Muscle of leg (tissue), 11 donors: Measurements from ENCODE around the gene CREBBP. TPM values are rescaled to one million over a fixed set of nuclear protein-coding genes. Genes with fewer than 3 reads are reported as not detected.

ENCODE experiments used
- DNase-seq: peaks from one replicate; pipeline ENCODE4 v3.0.0; 2013
- H3K27ac ChIP-seq: one replicate; pipeline ENCODE4 v1.5.1; 2013; ENCODE audit warnings: mild to moderate bottlenecking, low read length, control low read depth
- H3K27me3 ChIP-seq: one replicate; pipeline ENCODE4 v1.6.1; 2013; ENCODE audit warnings: low read length; ENCODE audit not compliant: control insufficient read depth, insufficient read depth
- H3K36me3 ChIP-seq: one replicate; pipeline ENCODE4 v1.6.1; 2013; ENCODE audit warnings: low read length; ENCODE audit not compliant: control insufficient read depth, insufficient read depth
- H3K4me1 ChIP-seq: one replicate; pipeline ENCODE4 v1.6.1; 2013; ENCODE audit warnings: low read length; ENCODE audit not compliant: control insufficient read depth, insufficient read depth
- H3K4me3 ChIP-seq: one replicate; pipeline ENCODE4 v1.5.1; 2013; ENCODE audit warnings: low read length, control low read depth
- H3K9me3 ChIP-seq: replicated peaks from 2 replicates; pipeline ENCODE4 v1.6.1; 2013; ENCODE audit warnings: low read depth, low read length; ENCODE audit not compliant: control insufficient read depth
- WGBS: methylation state at CpG from one replicate; pipeline ENCODE4 v1.1.5; 2013; ENCODE audit warnings: missing lambda C conversion rate; ENCODE audit not compliant: insufficient coverage; 5-methylcytosine and 5-hydroxymethylcytosine counted together
- polyA plus RNA-seq, 8 donors: library from polyadenylated mRNA; unstranded; fragments of 120-200 nt; gene quantifications; one replicate each; pipeline versions ENCODE4 v1.2.1 to v1.2.3, GENCODE V29; 2013; ENCODE audit warnings: inconsistent platforms in 1 of 8, low replicate concordance in 1 of 8; ENCODE audit not compliant: insufficient read length in 8 of 8, insufficient read depth in 1 of 8
- total RNA-seq: library from RNA; stranded (reverse); fragments of 120-200 nt; gene quantifications from one replicate; pipeline ENCODE4 v1.2.4, GENCODE V29; 2013

CREBBP gene
- total and polyA plus RNA-seq, 9 donors = 26.4 to 54.2 (median 44.8) TPM

DNA sequence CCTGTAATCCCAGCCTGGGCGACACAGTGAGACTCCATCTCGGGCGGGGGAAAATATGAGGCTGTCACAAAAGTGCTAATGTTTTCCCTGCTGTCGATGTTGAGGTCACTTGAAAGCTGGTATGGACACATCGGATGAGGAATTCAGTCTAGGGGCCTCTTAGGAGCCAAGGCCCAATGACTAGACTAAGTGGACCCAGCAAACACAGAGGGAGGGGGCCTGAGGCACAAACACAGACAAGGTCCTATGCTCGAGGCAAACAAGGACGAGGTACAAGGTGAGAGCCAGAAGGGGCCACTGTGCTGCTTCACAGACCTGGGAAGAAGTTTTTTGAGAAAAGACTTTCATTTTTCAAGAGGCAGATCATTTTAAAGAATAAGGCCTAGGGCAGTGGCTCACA, 178.4 kb downstream of the CREBBP start:
- 98% methylated on average over 7 of the region's 7 CpGs for WGBS
- peaks cover 5% of the 10 kb centered on the region for H3K4me1 ChIP-seq
- H3K9me3 ChIP-seq = no peaks in the 10 kb centered on the region
- no peak for DNase-seq
- H3K27ac ChIP-seq = no peak overlapping the region
- H3K36me3 ChIP-seq = no peaks in the 10 kb centered on the region
- H3K4me3 ChIP-seq = no peak overlapping the region
- no peaks in the 10 kb centered on the region for H3K27me3 ChIP-seq

GRCh38 chr16:3701531-3701930, 179.0 kb downstream of the CREBBP start:
- H3K27ac ChIP-seq = no peak overlapping the region
- no peaks in the 10 kb centered on the region for H3K27me3 ChIP-seq
- H3K36me3 ChIP-seq = no peaks in the 10 kb centered on the region
- no peak overlapping the region for H3K4me3 ChIP-seq
- no CpG with 5 or more reads among the region's 4 CpGs for WGBS
- no peaks in the 10 kb centered on the region for H3K9me3 ChIP-seq
- no peak for DNase-seq
- peaks cover 7% of the 10 kb centered on the region for H3K4me1 ChIP-seq

DNA sequence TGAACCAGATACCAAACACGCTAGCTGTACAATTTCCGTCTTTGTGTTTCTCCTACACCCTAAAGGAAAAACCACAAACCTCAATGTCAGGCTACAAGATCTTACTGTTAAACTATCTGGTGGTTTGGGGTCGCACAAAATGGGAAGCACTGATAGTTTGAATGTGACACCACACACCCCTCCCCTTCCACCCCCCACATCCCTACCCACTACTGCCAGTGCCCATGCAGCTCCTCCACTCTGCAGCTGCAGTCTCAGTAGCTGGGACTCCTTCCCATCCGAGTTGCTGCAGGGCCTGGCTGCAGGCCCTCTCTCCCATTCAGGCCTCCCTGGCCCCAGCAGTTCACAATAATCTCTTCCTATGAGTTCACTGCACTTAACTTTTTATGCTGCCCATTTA, 181.6 kb downstream of the CREBBP start:
- Histone ChIP-seq H3K9me3 (no peaks in the 10 kb centered on the region), H3K27ac (no peak overlapping the region), H3K4me1 (peaks cover 22% of the 10 kb centered on the region), H3K36me3 (peaks cover 5% of the 10 kb centered on the region), H3K27me3 (no peaks in the 10 kb centered on the region), H3K4me3 (no peak overlapping the region)
- DNase-seq = peak; percentile 56
- 34% methylated on average over 2 of the region's 4 CpGs for WGBS

GRCh38 chr16:3696425-3697218, 183.9 kb downstream of the CREBBP start:
- no peak overlapping the region for H3K4me3 ChIP-seq
- H3K27ac ChIP-seq = peak overlapping the region; percentile 86
- DNase-seq = peak; percentile 80

DNA sequence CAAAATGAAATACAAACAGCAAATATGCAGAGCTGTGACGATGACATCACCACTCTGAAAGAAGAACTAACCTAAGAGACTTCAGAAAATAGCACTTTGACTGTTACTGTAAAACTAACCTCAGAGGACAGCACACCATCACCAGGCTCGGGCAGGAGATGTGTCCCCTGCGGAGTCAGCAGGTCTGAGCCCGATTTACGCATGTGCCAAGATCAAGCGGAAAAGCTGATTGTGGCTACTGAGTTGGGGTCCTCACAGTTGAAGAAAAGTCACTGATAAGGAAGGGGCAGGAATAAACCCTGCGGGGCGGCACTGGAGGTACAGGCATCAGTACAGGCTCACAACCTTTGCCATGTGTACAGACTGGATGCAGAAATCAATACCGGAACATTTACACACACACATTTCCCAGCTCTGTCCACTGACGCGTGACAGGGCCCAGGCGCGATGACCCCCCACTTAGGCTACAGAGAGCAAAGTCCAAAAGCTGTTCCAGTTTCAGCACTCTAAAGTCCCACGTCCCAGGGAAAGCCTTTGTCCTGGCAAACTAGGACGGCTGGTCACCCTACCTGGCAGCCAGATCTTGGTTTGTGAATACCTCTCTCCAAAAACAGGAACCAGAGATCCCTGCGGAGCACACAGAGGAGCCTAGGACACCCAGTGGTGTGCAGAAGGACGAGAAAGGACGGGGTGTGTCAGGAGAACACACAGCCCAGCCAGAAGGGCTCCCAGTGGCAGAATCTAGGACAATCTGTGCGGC, 184.7 kb downstream of the CREBBP start:
- Histone ChIP-seq H3K4me1 (peaks cover 36% of the 10 kb centered on the region), H3K27ac (peak overlapping the region; percentile 86), H3K4me3 (no peak overlapping the region), H3K36me3 (peaks cover 5% of the 10 kb centered on the region), H3K27me3 (no peaks in the 10 kb centered on the region), H3K9me3 (no peaks in the 10 kb centered on the region)
- WGBS = 80% methylated on average over 11 of the region's 19 CpGs
- no peak for DNase-seq

More at GRCh38 chr16:3696425-3697218, 183.9 kb downstream of the CREBBP start:
- H3K9me3 ChIP-seq = no peaks in the 10 kb centered on the region
- no peaks in the 10 kb centered on the region for H3K27me3 ChIP-seq
- H3K4me1 ChIP-seq = peaks cover 28% of the 10 kb centered on the region
- H3K36me3 ChIP-seq = peaks cover 5% of the 10 kb centered on the region
- 75% methylated on average over 8 of the region's 13 CpGs for WGBS

DNA sequence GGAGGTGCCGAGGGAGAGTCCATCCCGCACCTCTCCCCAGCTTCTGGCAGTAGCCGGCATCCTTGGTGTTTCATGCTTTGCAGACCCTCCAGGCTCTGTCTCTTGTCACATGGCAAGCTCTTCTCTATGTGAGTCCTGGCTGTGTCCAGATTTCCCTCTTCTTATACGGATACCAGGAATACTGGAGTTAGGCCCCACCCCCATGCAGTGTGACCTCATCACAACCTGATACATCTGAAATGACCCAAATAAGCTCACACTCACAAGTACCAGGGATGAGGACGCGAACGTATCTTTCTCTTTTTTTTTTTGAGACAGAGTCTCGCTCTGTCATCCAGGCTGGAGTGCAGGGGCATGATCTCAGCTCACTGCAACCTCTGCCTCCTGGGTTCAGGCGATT, 186.5 kb downstream of the CREBBP start:
- no peak for DNase-seq
- Histone ChIP-seq H3K4me1 (peaks cover 43% of the 10 kb centered on the region), H3K36me3 (peaks cover 8% of the 10 kb centered on the region), H3K4me3 (no peak overlapping the region), H3K27ac (no peak overlapping the region), H3K9me3 (no peaks in the 10 kb centered on the region), H3K27me3 (no peaks in the 10 kb centered on the region)
- 77% methylated on average over 9 of the region's 9 CpGs for WGBS

DNA sequence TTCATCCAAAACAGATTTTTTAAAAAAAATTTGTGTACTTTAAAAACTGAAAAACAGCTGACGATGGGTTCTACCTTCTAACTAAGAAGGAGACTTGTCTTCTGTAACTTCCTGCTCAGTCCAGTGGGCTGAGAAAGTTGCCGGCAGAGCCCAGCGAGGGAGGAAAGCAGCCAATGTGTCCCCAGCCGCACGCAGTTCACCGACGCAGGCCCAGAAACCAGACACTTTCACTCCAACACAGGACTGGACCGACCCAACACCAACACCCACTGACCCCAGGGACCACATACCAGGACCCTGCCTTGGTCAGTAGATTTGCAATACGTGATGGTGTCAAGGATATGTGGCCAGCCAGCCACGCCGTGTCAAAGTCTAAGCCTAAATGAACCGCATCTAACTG, 188.8 kb downstream of the CREBBP start:
- 60% methylated on average over 2 of the region's 12 CpGs for WGBS
- Histone ChIP-seq H3K4me1 (peaks cover 40% of the 10 kb centered on the region), H3K27ac (peak overlapping the region; percentile 92), H3K36me3 (peaks cover 29% of the 10 kb centered on the region), H3K27me3 (no peaks in the 10 kb centered on the region), H3K4me3 (no peak overlapping the region), H3K9me3 (no peaks in the 10 kb centered on the region)
- peak; percentile 67 for DNase-seq

DNA sequence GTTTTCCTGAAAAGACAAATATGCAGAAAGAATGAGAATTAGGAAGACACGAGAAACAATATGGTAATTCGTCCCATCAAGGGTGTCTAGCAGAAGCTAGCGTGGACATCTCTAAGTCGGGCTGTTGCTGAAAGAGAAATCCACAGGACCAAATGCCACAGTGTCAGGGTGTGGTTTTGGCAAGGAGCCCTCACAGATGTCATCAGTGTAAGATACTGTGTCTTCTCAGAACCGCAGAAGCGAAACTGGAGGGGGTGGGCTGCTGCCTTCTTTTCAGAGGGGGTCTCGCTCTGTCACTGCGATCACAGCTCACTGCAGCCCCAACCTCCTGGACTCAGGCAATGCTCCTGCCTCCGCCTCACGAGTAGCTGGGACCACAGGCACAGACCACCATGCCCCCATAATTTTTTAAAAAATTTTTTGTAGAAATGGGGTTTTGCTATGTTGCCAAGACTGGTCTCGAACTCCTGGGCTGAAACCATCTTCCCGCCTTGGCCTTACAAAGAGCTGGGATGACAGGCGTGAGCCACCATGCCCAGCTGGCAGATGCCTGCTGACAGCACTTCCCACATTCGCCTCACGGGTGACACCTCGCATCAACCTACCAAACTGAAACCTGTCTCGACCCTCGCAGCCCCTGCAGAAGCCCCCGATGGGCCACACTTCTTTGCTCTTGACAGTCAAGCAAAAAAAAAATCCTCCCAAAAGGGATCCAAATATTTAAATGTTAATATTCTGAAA, 189.4 kb downstream of the CREBBP start:
- peaks cover 34% of the 10 kb centered on the region for H3K4me1 ChIP-seq
- peak; percentile 83 for DNase-seq
- WGBS = 52% methylated on average over 11 of the region's 19 CpGs
- H3K9me3 ChIP-seq = no peaks in the 10 kb centered on the region
- peak overlapping the region; percentile 34 for H3K4me3 ChIP-seq
- H3K27ac ChIP-seq = peak overlapping the region; percentile 92
- H3K27me3 ChIP-seq = no peaks in the 10 kb centered on the region
- peaks cover 35% of the 10 kb centered on the region for H3K36me3 ChIP-seq

- Histone ChIP-seq H3K4me1 (peaks cover 27% of the 10 kb centered on the region), H3K27me3 (no peaks in the 10 kb centered on the region), H3K36me3 (peaks cover 42% of the 10 kb centered on the region), H3K4me3 (peak overlapping the region; percentile 34), H3K27ac (peak overlapping the region; percentile 92), H3K9me3 (no peaks in the 10 kb centered on the region)
- WGBS = 10% methylated on average over 18 of the region's 18 CpGs
- DNase-seq = peak; percentile 98
Observed at GRCh38 chr16:3690470-3690928, 190.0 kb downstream of the CREBBP start.

- Histone ChIP-seq H3K27me3 (no peaks in the 10 kb centered on the region), H3K4me1 (peaks cover 23% of the 10 kb centered on the region), H3K4me3 (no peak overlapping the region), H3K36me3 (peaks cover 46% of the 10 kb centered on the region), H3K27ac (peak overlapping the region; percentile 92), H3K9me3 (no peaks in the 10 kb centered on the region)
- no peak for DNase-seq
- 73% methylated on average over 3 of the region's 7 CpGs for WGBS
Observed at GRCh38 chr16:3689731-3690130, 190.8 kb downstream of the CREBBP start.
